SK-N-SH (cell line): ENCODE measurements around the gene PLCB1. TPM values are rescaled to one million over a fixed set of nuclear protein-coding genes. Genes with fewer than 3 reads are reported as not detected.

Experiments
- CTCF ChIA-PET: fragments of 300-600, 350-600 bp; formaldehyde crosslinking; extraction: SDS; loops from one replicate; lab custom pipeline; 2021; lab: Yijun Ruan, JAX
- POLR2A ChIA-PET: fragments of 350-600 bp; sonication (Branson Sonifier 250); formaldehyde crosslinking; extraction: SDS; loops from one replicate; lab custom pipeline; 2020; ENCODE audit warnings: antibody characterized with exemption, inconsistent platforms; lab: Yijun Ruan, JAX
- DNase-seq: peaks from one replicate; pipeline ENCODE4 v3.0.0; 2012
- H2AFZ ChIP-seq: fragments of 200-600 bp; sonication (generic); 2 replicates; pipeline ENCODE4 v1.8.1; 2016; ENCODE audit warnings: antibody characterized with exemption, mild to moderate bottlenecking, low read depth
- H3F3A ChIP-seq: fragments of 200-600 bp; sonication (generic); replicated peaks from 2 replicates; pipeline ENCODE3; 2016; ENCODE audit warnings: antibody characterized with exemption, mild to moderate bottlenecking; ENCODE audit not compliant: insufficient read depth
- H3K27ac ChIP-seq, 2 experiments: fragments of 200-500 bp in 1 of 2; fragments of 200-600 bp in 1 of 2; sonication (Bioruptor generic) in 1 of 2; sonication (generic), shearing (Covaris generic) in 1 of 2; 2 replicates each; pipeline versions ENCODE4 v1.5.1 to v1.6.1; 2014 to 2016; ENCODE audit warnings: low read depth in 2 of 2, inconsistent platforms in 1 of 2, low read length in 1 of 2, mild to moderate bottlenecking in 1 of 2, mixed read lengths in 1 of 2
- H3K27me3 ChIP-seq: fragments of 200-600 bp; sonication (generic), shearing (Covaris generic); 2 replicates; pipeline ENCODE4 v1.6.1; 2016; ENCODE audit warnings: mixed run types; ENCODE audit not compliant: insufficient read depth
- H3K36me3 ChIP-seq, 2 experiments: fragments of 200-500 bp in 1 of 2; fragments of 200-600 bp in 1 of 2; sonication (Bioruptor generic) in 1 of 2; sonication (generic) in 1 of 2; replicated peaks in 1 of 2; 2 replicates each; pipeline versions ENCODE3 to v1.5.1; 2014 to 2016; ENCODE audit warnings: low read length in 1 of 2, mild to moderate bottlenecking in 1 of 2; ENCODE audit not compliant: insufficient read depth in 2 of 2, control insufficient read depth in 1 of 2
- H3K4me1 ChIP-seq, 2 experiments: fragments of 200-500 bp in 1 of 2; fragments of 200-600 bp in 1 of 2; sonication (Bioruptor generic) in 1 of 2; sonication (generic), shearing (Covaris generic) in 1 of 2; 2 replicates each; pipeline versions ENCODE4 v1.5.1 to v1.6.1; 2014 to 2016; ENCODE audit warnings: low read depth in 1 of 2, low read length in 1 of 2, mixed run types in 1 of 2; ENCODE audit not compliant: insufficient read depth in 2 of 2, control insufficient read depth in 1 of 2
- H3K4me2 ChIP-seq: fragments of 200-600 bp; sonication (generic), shearing (Covaris generic); 2 replicates; pipeline ENCODE4 v1.6.1; 2017; ENCODE audit warnings: mixed run types
- H3K4me3 ChIP-seq, 2 experiments: fragments of 200-500 bp in 1 of 2; fragments of 200-600 bp in 1 of 2; sonication (Bioruptor generic) in 1 of 2; sonication (generic), shearing (Covaris generic) in 1 of 2; 2 replicates each; pipeline versions ENCODE4 v1.5.1 to v1.8.1; 2014 to 2016; ENCODE audit warnings: low read depth in 2 of 2, inconsistent platforms in 1 of 2, low read length in 1 of 2, mild to moderate bottlenecking in 1 of 2, mixed read lengths in 1 of 2, moderate library complexity in 1 of 2
- H3K79me2 ChIP-seq: fragments of 200-600 bp; sonication (generic); 2 replicates; pipeline ENCODE4 v1.8.1; 2017; ENCODE audit warnings: mild to moderate bottlenecking; ENCODE audit not compliant: insufficient read depth
- H3K9ac ChIP-seq: fragments of 200-600 bp; sonication (generic); 2 replicates; pipeline ENCODE4 v1.6.1; 2017; ENCODE audit warnings: mixed run types
- H3K9me2 ChIP-seq: fragments of 200-600 bp; sonication (generic); 2 replicates; pipeline ENCODE4 v1.6.1; 2017; ENCODE audit warnings: mixed run types
- H3K9me3 ChIP-seq: fragments of 200-600 bp; sonication (generic); 2 replicates; pipeline ENCODE4 v1.6.1; 2017; ENCODE audit warnings: mixed run types, mild to moderate bottlenecking, moderate library complexity
- H4K20me1 ChIP-seq: fragments of 200-600 bp; sonication (generic); 2 replicates; pipeline ENCODE4 v1.6.1; 2017; ENCODE audit warnings: mild to moderate bottlenecking, mixed run types; ENCODE audit not compliant: insufficient read depth
- CHD2 ChIP-seq: fragments of 150-350 bp; IDR thresholded peaks from 2 replicates; pipeline ENCODE4 v1.6.1; 2018; ENCODE audit warnings: low read length; ENCODE audit not compliant: partially characterized antibody
- ELF1 ChIP-seq: IDR thresholded peaks from 2 replicates; pipeline ENCODE4 v1.4.0; 2012
- EP300 ChIP-seq, 2 experiments: IDR thresholded peaks; 2 replicates each; pipeline versions ENCODE4 v1.4.0 to v1.6.1; 2012; ENCODE audit warnings: borderline replicate concordance in 1 of 2, low read depth in 1 of 2, low read length in 1 of 2
- FOSL2 ChIP-seq: IDR thresholded peaks from 2 replicates; pipeline ENCODE4 v1.4.0; 2012; ENCODE audit warnings: low read depth, mild to moderate bottlenecking, moderate library complexity, borderline replicate concordance
- FOXJ3 ChIP-seq: sonication (generic); formaldehyde crosslinking; IDR thresholded peaks from 2 replicates; pipeline ENCODE4 v1.5.1; 2020; ENCODE audit warnings: mild to moderate bottlenecking, missing genetic modification reagents
- FOXM1 ChIP-seq: IDR thresholded peaks from 2 replicates; pipeline ENCODE4 v1.4.0; 2012; ENCODE audit warnings: low read depth, mild to moderate bottlenecking
- GATA2 ChIP-seq: sonication (generic); formaldehyde crosslinking; IDR thresholded peaks from 2 replicates; pipeline ENCODE4 v1.5.0; 2020; ENCODE audit warnings: mild to moderate bottlenecking, missing genetic modification reagents
- MEF2A ChIP-seq: IDR thresholded peaks from 2 replicates; pipeline ENCODE4 v1.4.0; 2012; ENCODE audit warnings: low read depth, borderline replicate concordance
- MXI1 ChIP-seq: IDR thresholded peaks from 2 replicates; pipeline ENCODE4 v1.6.1; 2012; ENCODE audit warnings: mild to moderate bottlenecking, low read depth, low read length, improper control_type of control experiment
- NFIC ChIP-seq: IDR thresholded peaks from 2 replicates; pipeline ENCODE4 v1.4.0; 2012; ENCODE audit warnings: borderline replicate concordance
- NRF1 ChIP-seq: IDR thresholded peaks from 2 replicates; pipeline ENCODE4 v1.6.1; 2012; ENCODE audit warnings: low read depth, mild to moderate bottlenecking, low read length
- POLR2AphosphoS5 ChIP-seq: IDR thresholded peaks from 2 replicates; pipeline ENCODE4 v1.6.1; 2012; ENCODE audit warnings: low read depth, low read length
- SMC3 ChIP-seq: IDR thresholded peaks from 2 replicates; pipeline ENCODE4 v1.6.1; 2012; ENCODE audit warnings: low read depth, low read length, improper control_type of control experiment
- TCF12 ChIP-seq: IDR thresholded peaks from 2 replicates; pipeline ENCODE4 v1.4.0; 2012
- TEAD4 ChIP-seq: IDR thresholded peaks from 2 replicates; pipeline ENCODE4 v1.4.0; 2012; ENCODE audit warnings: mild to moderate bottlenecking, borderline replicate concordance; ENCODE audit not compliant: insufficient read depth
- YY1 ChIP-seq: IDR thresholded peaks from 2 replicates; pipeline ENCODE4 v1.4.0; 2012; ENCODE audit warnings: low read depth, mild to moderate bottlenecking
- WGBS: methylation state at CpG from one replicate; pipeline ENCODE4 v1.1.6; 2017; ENCODE audit warnings: low lambda C conversion rate; 5-methylcytosine and 5-hydroxymethylcytosine counted together
- polyA plus RNA-seq, 3 experiments: library from polyadenylated mRNA; depleted of rRNA; stranded (reverse); fragments of >200 nt; gene quantifications; 2 replicates each; pipeline ENCODE4 v1.2.3, GENCODE V29; 2012
- TF ChIP-seq, protein P1 (sequence below): fragments of 150-350 bp; IDR thresholded peaks from 2 replicates; pipeline ENCODE4 v1.6.1; 2017; ENCODE audit warnings: antibody characterized with exemption, low read length, low read depth, borderline replicate concordance
- TF ChIP-seq, protein P2 (sequence below): IDR thresholded peaks from 2 replicates; pipeline ENCODE4 v1.6.1; 2012; ENCODE audit warnings: mild to moderate bottlenecking, low read depth, low read length, moderate library complexity
- TF ChIP-seq, protein P3 (sequence below): IDR thresholded peaks from 2 replicates; pipeline ENCODE4 v1.4.0; 2012; ENCODE audit warnings: low read depth, borderline replicate concordance

The PLCB1 gene
- polyA plus RNA-seq, 1 of the 3 experiments (the other 2 are of a cell fraction) = 10.5 TPM

DNA sequence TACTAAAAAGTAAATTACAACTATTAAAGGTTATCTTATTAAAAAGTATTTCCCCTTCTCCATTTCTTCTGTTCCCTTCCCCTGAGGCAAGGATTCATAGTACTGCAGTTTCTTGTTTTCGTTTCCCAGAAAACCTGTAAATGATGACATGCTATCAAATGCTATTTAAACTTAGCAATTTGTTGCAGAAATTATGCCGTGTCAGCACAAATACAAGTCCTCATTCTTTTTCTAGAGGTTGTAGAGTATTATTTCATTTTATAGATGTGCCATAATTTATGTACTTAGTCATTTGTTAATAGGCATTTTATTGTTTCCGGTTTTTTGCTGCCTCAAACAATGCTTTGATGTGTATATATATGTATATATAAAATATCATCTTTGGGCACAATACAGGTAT, 268.4 kb downstream of the PLCB1 start:
- Histone ChIP-seq H3K9me3 (no peaks in the 10 kb centered on the region), H3K4me2 (no peak overlapping the region), H3K36me3 (no peaks in the 10 kb centered on the region), H3F3A (no peaks in the 10 kb centered on the region), H4K20me1 (no peaks in the 10 kb centered on the region), H3K4me3 (no peak overlapping the region), H3K27me3 (no peaks in the 10 kb centered on the region), H3K79me2 (0 out of 2 replicates have a peak, but pooled peaks cover 4% of the 10 kb centered on the region), H3K27ac (no peak overlapping the region), H2AFZ (no peak overlapping the region), H3K9ac (no peak overlapping the region), H3K4me1 (peaks cover 0 to 15% of the 10 kb centered on the region in 2 experiments; a peak in 3 of 4 replicates), H3K9me2 (no peaks in the 10 kb centered on the region)
- DNase-seq = no peak
- POLR2A ChIA-PET = no interaction called here
- CTCF ChIA-PET = interaction anchor here (1.6 to 2.0 kb wide), 4 partner anchors 10 to 357 kb away, joined by 3 to 14 read pairs (median 6); no protein-coding TSS in a partner anchor
- TF ChIP-seq, protein P1, sequence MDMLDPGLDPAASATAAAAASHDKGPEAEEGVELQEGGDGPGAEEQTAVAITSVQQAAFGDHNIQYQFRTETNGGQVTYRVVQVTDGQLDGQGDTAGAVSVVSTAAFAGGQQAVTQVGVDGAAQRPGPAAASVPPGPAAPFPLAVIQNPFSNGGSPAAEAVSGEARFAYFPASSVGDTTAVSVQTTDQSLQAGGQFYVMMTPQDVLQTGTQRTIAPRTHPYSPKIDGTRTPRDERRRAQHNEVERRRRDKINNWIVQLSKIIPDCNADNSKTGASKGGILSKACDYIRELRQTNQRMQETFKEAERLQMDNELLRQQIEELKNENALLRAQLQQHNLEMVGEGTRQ = no peak
- no peak for TF ChIP-seq EP300 (IDR thresholded peaks at IDR 0.05; ENCODE audit: borderline replicate concordance in 1 of 2, low read depth in 1 of 2, low read length in 1 of 2)
- TF ChIP-seq MXI1 = no peak
- no peak for TF ChIP-seq TEAD4
- no peak for TF ChIP-seq GATA2 (CRISPR knock-in tag)
- no peak for TF ChIP-seq MEF2A
- no peak for TF ChIP-seq ELF1
- WGBS = 74% methylated on average over 3 of the region's 3 CpGs

DNA sequence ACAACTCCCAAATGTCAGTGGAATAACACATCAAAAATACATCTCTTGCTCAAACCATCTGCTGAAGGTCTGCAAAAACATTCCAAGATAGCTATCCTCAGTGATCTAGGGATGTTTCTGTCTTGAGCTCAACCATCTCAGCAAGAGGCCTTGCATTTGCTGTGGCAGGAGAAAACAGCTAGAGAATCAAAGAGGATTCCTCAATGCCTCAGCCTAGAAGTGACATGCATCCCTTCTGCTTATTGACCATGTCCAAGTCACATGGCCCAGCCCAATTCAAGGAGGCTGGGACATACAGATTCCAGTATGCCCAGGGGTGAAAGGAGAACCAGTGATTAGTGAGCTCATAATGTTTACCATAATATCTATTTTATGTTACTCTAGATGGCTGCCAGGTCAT, 269.5 kb downstream of the PLCB1 start:
- Histone ChIP-seq H2AFZ (no peak overlapping the region), H3K36me3 (no peaks in the 10 kb centered on the region), H3K4me3 (no peak overlapping the region), H4K20me1 (no peaks in the 10 kb centered on the region), H3K4me2 (no peak overlapping the region), H3K9me2 (no peaks in the 10 kb centered on the region), H3K9me3 (no peaks in the 10 kb centered on the region), H3K9ac (no peak overlapping the region), H3K27ac (peak overlapping the region in 1 of 2 experiments; percentile 16; a peak in 1 of 4 replicates), H3K79me2 (0 out of 2 replicates have a peak, but pooled peaks cover 4% of the 10 kb centered on the region), H3K27me3 (no peaks in the 10 kb centered on the region)
- CTCF ChIA-PET = interaction anchor here (1.4 to 2.0 kb wide), 5 partner anchors 11 to 358 kb away, joined by 3 to 14 read pairs (median 4); no protein-coding TSS in a partner anchor
- DNase-seq = no peak
- TF ChIP-seq NFIC (no peak), MEF2A (no peak), FOSL2 (no peak), TEAD4 (no peak), SMC3 (no peak), POLR2AphosphoS5 (no peak), TCF12 (no peak), CHD2 (no peak), EP300 (IDR thresholded peaks at IDR 0.05; ENCODE audit: borderline replicate concordance in 1 of 2, low read depth in 1 of 2, low read length in 1 of 2) (no peak), YY1 (no peak), NRF1 (no peak), FOXJ3 (CRISPR knock-in tag) (no peak), FOXM1 (no peak), ELF1 (no peak)
- TF ChIP-seq, protein P2, sequence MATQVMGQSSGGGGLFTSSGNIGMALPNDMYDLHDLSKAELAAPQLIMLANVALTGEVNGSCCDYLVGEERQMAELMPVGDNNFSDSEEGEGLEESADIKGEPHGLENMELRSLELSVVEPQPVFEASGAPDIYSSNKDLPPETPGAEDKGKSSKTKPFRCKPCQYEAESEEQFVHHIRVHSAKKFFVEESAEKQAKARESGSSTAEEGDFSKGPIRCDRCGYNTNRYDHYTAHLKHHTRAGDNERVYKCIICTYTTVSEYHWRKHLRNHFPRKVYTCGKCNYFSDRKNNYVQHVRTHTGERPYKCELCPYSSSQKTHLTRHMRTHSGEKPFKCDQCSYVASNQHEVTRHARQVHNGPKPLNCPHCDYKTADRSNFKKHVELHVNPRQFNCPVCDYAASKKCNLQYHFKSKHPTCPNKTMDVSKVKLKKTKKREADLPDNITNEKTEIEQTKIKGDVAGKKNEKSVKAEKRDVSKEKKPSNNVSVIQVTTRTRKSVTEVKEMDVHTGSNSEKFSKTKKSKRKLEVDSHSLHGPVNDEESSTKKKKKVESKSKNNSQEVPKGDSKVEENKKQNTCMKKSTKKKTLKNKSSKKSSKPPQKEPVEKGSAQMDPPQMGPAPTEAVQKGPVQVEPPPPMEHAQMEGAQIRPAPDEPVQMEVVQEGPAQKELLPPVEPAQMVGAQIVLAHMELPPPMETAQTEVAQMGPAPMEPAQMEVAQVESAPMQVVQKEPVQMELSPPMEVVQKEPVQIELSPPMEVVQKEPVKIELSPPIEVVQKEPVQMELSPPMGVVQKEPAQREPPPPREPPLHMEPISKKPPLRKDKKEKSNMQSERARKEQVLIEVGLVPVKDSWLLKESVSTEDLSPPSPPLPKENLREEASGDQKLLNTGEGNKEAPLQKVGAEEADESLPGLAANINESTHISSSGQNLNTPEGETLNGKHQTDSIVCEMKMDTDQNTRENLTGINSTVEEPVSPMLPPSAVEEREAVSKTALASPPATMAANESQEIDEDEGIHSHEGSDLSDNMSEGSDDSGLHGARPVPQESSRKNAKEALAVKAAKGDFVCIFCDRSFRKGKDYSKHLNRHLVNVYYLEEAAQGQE = no peak
- TF ChIP-seq, protein P3, sequence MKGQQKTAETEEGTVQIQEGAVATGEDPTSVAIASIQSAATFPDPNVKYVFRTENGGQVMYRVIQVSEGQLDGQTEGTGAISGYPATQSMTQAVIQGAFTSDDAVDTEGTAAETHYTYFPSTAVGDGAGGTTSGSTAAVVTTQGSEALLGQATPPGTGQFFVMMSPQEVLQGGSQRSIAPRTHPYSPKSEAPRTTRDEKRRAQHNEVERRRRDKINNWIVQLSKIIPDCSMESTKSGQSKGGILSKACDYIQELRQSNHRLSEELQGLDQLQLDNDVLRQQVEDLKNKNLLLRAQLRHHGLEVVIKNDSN = no peak
- TF ChIP-seq, protein P1 = no peak
- TF ChIP-seq, all 33 proteins: peak for 0
- H3K4me1 ChIP-seq = peaks cover 0 to 15% of the 10 kb centered on the region in 2 experiments; a peak in 3 of 4 replicates
- H3F3A ChIP-seq = no peaks in the 10 kb centered on the region
- POLR2A ChIA-PET = no interaction called here
